Liver (tissue), 3 donors: Measurements from ENCODE around the gene MAGEC2.

Experiments
- CTCF ChIP-seq: fragments of 150-350 bp; IDR thresholded peaks from 2 replicates; pipeline ENCODE4 v1.5.1; 2017; ENCODE audit warnings: improper control_type of control experiment, low read depth, low read length; ENCODE audit not compliant: missing input control
- RAD21 ChIP-seq, 2 donors: IDR thresholded peaks; 2 replicates each; pipeline ENCODE4 v1.6.1; 2016; ENCODE audit warnings: antibody characterized with exemption in 2 of 2, mild to moderate bottlenecking in 2 of 2
- YY1 ChIP-seq: IDR thresholded peaks from 2 replicates; pipeline ENCODE4 v1.6.1; 2016; ENCODE audit warnings: antibody characterized with exemption, mild to moderate bottlenecking
- donor health status: healthy.
- donor health status: healthy.

- TF ChIP-seq YY1 (no peak), CTCF (no peak), RAD21 (IDR thresholded peaks at IDR 0.05) (no peak)
These were observed 33.4 kb upstream of the MAGEC2 start for GRCh38 chrX:142238536-142238935.
